HepG2 (cell line): Measurements from ENCODE around the gene GLUD1. TPM values are rescaled to one million over a fixed set of nuclear protein-coding genes. Genes with fewer than 3 reads are reported as not detected.

ENCODE experiments used
- ATAC-seq: fragments of 200-7000 bp; cut with Tn5 transposase; 3 replicates; pipeline ENCODE4 v1.9.1; 2020; ENCODE audit warnings: mild to moderate bottlenecking, moderate library complexity
- BruUV-seq: library from RNA; stranded (reverse); fragments of 400-500 nt; replicated peaks from 2 replicates; lab custom pipeline; 2021; lab: Mats Ljungman, UMichigan
- CTCF ChIA-PET: fragments of 300-600 bp; formaldehyde crosslinking; extraction: SDS; loops from one replicate; lab custom pipeline; 2021; ENCODE audit warnings: low total read pairs, inconsistent platforms, low intra/inter-chr PET ratio; lab: Yijun Ruan, JAX
- POLR2A ChIA-PET: fragments of 350-600 bp; sonication (Branson Sonifier 250); formaldehyde crosslinking; loops from one replicate; lab custom pipeline; 2020; ENCODE audit warnings: antibody characterized with exemption, inconsistent platforms; lab: Yijun Ruan, JAX
- DNase-seq: peaks from one replicate; pipeline ENCODE4 v3.0.0-alpha.2; 2015; ENCODE audit warnings: low spot score
- FAIRE-seq: peaks from 3 replicates; lab custom pipeline; 2011; peaks lifted over from hg19 to GRCh38; lab: Jason Lieb, UNC
- H2AFZ ChIP-seq: one replicate; pipeline ENCODE4 v1.6.1; 2011; ENCODE audit warnings: low read length, inconsistent platforms
- H3K27ac ChIP-seq: fragments of 300-600 bp; 3 replicates; pipeline ENCODE4 v1.8.0; 2011; ENCODE audit warnings: mixed run types, mild to moderate bottlenecking, mixed read lengths, low read length, inconsistent platforms; ENCODE audit not compliant: insufficient read depth; ENCODE audit errors: extremely low read length
- H3K27me3 ChIP-seq, 2 experiments: fragments of 200-600 bp in 1 of 2; 2 replicates in 1 of 2; 3 replicates in 1 of 2; pipeline versions ENCODE4 v1.6.0 to v1.8.0; 2011; ENCODE audit warnings: low read length in 2 of 2, mild to moderate bottlenecking in 2 of 2, moderate library complexity in 2 of 2, inconsistent platforms in 1 of 2; ENCODE audit not compliant: insufficient read depth in 2 of 2, control insufficient read depth in 1 of 2
- H3K36me3 ChIP-seq, 2 experiments: fragments of 200-600 bp in 1 of 2; replicated peaks in 1 of 2; 2 replicates in 1 of 2; 3 replicates in 1 of 2; pipeline versions ENCODE4 v1.5.1 to v1.8.0; 2011; ENCODE audit warnings: low read length in 2 of 2, inconsistent platforms in 1 of 2; ENCODE audit not compliant: insufficient read depth in 2 of 2, control insufficient read depth in 1 of 2
- H3K4me1 ChIP-seq: 2 replicates; pipeline ENCODE4 v1.5.1; 2012; ENCODE audit warnings: low read length, inconsistent platforms; ENCODE audit not compliant: insufficient read depth
- H3K4me2 ChIP-seq: 2 replicates; pipeline ENCODE4 v1.6.0; 2011; ENCODE audit warnings: low read depth, low read length, inconsistent platforms
- H3K4me3 ChIP-seq, 3 experiments: fragments of 200-600 bp in 1 of 3; sonication (generic), shearing (Covaris generic) in 1 of 3; replicated peaks in 1 of 3; 2 replicates each; pipeline ENCODE4 v1.5.1; 2011 to 2016; ENCODE audit warnings: low read length in 3 of 3, inconsistent platforms in 2 of 3, low read depth in 2 of 3, mild to moderate bottlenecking in 2 of 3, control low read depth in 1 of 3, mixed read lengths in 1 of 3; ENCODE audit not compliant: insufficient read depth in 1 of 3
- H3K79me2 ChIP-seq: one replicate; pipeline ENCODE4 v1.6.1; 2011; ENCODE audit warnings: low read length, inconsistent platforms; ENCODE audit not compliant: insufficient read depth
- H3K9ac ChIP-seq: 2 replicates; pipeline ENCODE4 v1.6.0; 2011; ENCODE audit warnings: mild to moderate bottlenecking, low read depth, low read length, inconsistent platforms; ENCODE audit not compliant: insufficient read depth
- H3K9me3 ChIP-seq: 2 replicates; pipeline ENCODE4 v1.5.1; 2012; ENCODE audit warnings: mild to moderate bottlenecking, low read length
- H4K20me1 ChIP-seq: 2 replicates; pipeline ENCODE4 v1.6.0; 2011; ENCODE audit warnings: inconsistent platforms, mild to moderate bottlenecking, low read length, moderate library complexity; ENCODE audit not compliant: insufficient read depth
- CHD2 ChIP-seq: IDR thresholded peaks from 2 replicates; pipeline ENCODE4 v1.6.1; 2011; ENCODE audit warnings: low read depth, low read length, improper control_type of control experiment
- DMTF1 ChIP-seq: sonication (generic); formaldehyde crosslinking; IDR thresholded peaks from 2 replicates; pipeline ENCODE4 v1.4.0; 2020; ENCODE audit warnings: mild to moderate bottlenecking, missing genetic modification reagents
- DNMT1 ChIP-seq: sonication (generic); formaldehyde crosslinking; IDR thresholded peaks from 2 replicates; pipeline ENCODE4 v1.5.1; 2020; ENCODE audit warnings: mild to moderate bottlenecking, missing genetic modification reagents
- FOXO1 ChIP-seq: sonication (generic); formaldehyde crosslinking; IDR thresholded peaks from 2 replicates; pipeline ENCODE4 v1.4.0; 2020; ENCODE audit warnings: missing genetic modification reagents
- MEF2D ChIP-seq: sonication (generic); formaldehyde crosslinking; IDR thresholded peaks from 2 replicates; pipeline ENCODE4 v1.5.1; 2020; ENCODE audit warnings: mild to moderate bottlenecking, missing genetic modification reagents
- MYPOP ChIP-seq: sonication (generic); formaldehyde crosslinking; IDR thresholded peaks from 2 replicates; pipeline ENCODE4 v1.8.1; 2023; ENCODE audit warnings: mild to moderate bottlenecking, moderate library complexity, missing genetic modification reagents
- NFAT5 ChIP-seq: sonication (generic); formaldehyde crosslinking; IDR thresholded peaks from 2 replicates; pipeline ENCODE4 v1.4.0; 2020; ENCODE audit warnings: missing genetic modification reagents
- TEAD3 ChIP-seq: optimal IDR thresholded peaks from 2 replicates; pipeline ENCODE3; 2016; ENCODE audit warnings: borderline replicate concordance
- ZFP37 ChIP-seq: sonication (generic); formaldehyde crosslinking; IDR thresholded peaks from 2 replicates; pipeline ENCODE4 v1.4.0; 2020; ENCODE audit warnings: missing genetic modification reagents, borderline replicate concordance
- ZNF180 ChIP-seq: sonication (generic); formaldehyde crosslinking; IDR thresholded peaks from 2 replicates; pipeline ENCODE4 v1.4.0; 2020; ENCODE audit warnings: low read depth, missing genetic modification reagents, borderline replicate concordance
- ZNF710 ChIP-seq: sonication (generic); formaldehyde crosslinking; IDR thresholded peaks from 2 replicates; pipeline ENCODE4 v1.5.0; 2020; ENCODE audit warnings: mild to moderate bottlenecking, missing genetic modification reagents, borderline replicate concordance
- ZNF724P ChIP-seq: sonication (generic); formaldehyde crosslinking; IDR thresholded peaks from 2 replicates; pipeline ENCODE4 v1.8.0; 2022; ENCODE audit warnings: missing genetic modification reagents, borderline replicate concordance
- ZNF777 ChIP-seq: sonication (generic); formaldehyde crosslinking; IDR thresholded peaks from 2 replicates; pipeline ENCODE4 v1.4.0; 2020; ENCODE audit warnings: missing genetic modification reagents
- WGBS: methylation state at CpG from one replicate; pipeline ENCODE4 v1.1.6; 2017; ENCODE audit warnings: low lambda C conversion rate; 5-methylcytosine and 5-hydroxymethylcytosine counted together
- in situ Hi-C: cut with HindIII; loops from 2 replicates; pipeline ENCODE4 v1.10.0; 2017; ENCODE audit warnings: low pct_unique_long_range_greater_than_20kb; ENCODE audit not compliant: extremely low pct_ligation_motif_present
- intact Hi-C: fragments of 100-400 bp; cut with micrococcal nuclease; formaldehyde crosslinking; loops from one replicate; pipeline ENCODE4 v1.10.0; 2022; ENCODE audit not compliant: unreplicated experiment
- polyA plus RNA-seq, 8 experiments: library from polyadenylated mRNA; depleted of rRNA in 3 of 8; stranded (reverse) in 7 of 8; unstranded in 1 of 8; fragments of >200 nt; fragmentation: Illumina TruSeq in 4 of 8; extraction: Trizol in 4 of 8; gene quantifications; 2 replicates each; pipeline versions ENCODE4 v1.2.1 to v1.2.3, GENCODE V29; 2011 to 2016; ENCODE audit warnings: low read depth in 4 of 8, missing spikeins in 1 of 8, mixed read lengths in 1 of 8; ENCODE audit not compliant: insufficient read depth in 1 of 8
- total RNA-seq, 5 experiments: library from RNA; depleted of rRNA; stranded (reverse); fragments of >200 nt; fragmentation: Illumina TruSeq; extraction: Trizol; gene quantifications; 2 replicates each; pipeline ENCODE4 v1.2.3, GENCODE V29; 2016; ENCODE audit warnings: low read depth in 1 of 5

Gene GLUD1
- total and polyA plus RNA-seq, 2 of the 13 experiments (the other 11 are each of a cell fraction or from before 2014, with no cell fraction given): 301 to 798 TPM

- TF ChIP-seq MYPOP (CRISPR knock-in tag) (peak; percentile 34; the same call in 1 of the 2 replicates), FOXO1 (CRISPR knock-in tag) (peak; percentile 48; the same call in 1 of the 2 replicates), ZNF180 (no peak)
These were observed 2.2 kb downstream of the GLUD1 start (continued) for GRCh38 chr10:87092376-87092860.

- H3K9me3 ChIP-seq: no peaks in the 10 kb centered on the region
- peaks cover 88% of the 10 kb centered on the region for H3K79me2 ChIP-seq
- peaks cover 56% of the 10 kb centered on the region for H3K4me1 ChIP-seq
- POLR2A ChIA-PET: no interaction called here
- H3K27ac ChIP-seq: peak overlapping the region; percentile 2
- DNase-seq (no peak), FAIRE-seq (no peak), ATAC-seq (no peak)
- BruUV-seq: no TSS peak
- H3K4me3 ChIP-seq: peak overlapping the region; percentile 78 to 91 (median 90); a peak in 5 of 6 replicates
- no peak overlapping the region for H2AFZ ChIP-seq
- peaks cover 2 to 27% of the 10 kb centered on the region in 2 experiments for H3K36me3 ChIP-seq
- peaks cover 59% of the 10 kb centered on the region for H4K20me1 ChIP-seq
- 38% methylated on average over 4 of the region's 4 CpGs for WGBS
- intact Hi-C loops: no loop called here
- in situ Hi-C loops: no loop called here
- peak overlapping the region; percentile 83 for H3K9ac ChIP-seq
- no peaks in the 10 kb centered on the region; a peak in 1 of 5 replicates for H3K27me3 ChIP-seq
- H3K4me2 ChIP-seq: peak overlapping the region; percentile 84
- CTCF ChIA-PET: no interaction called here
- TF ChIP-seq CHD2 (no peak), TEAD3 (CRISPR knock-in tag) (no peak), ZNF724P (CRISPR knock-in tag) (no peak), ZNF710 (CRISPR knock-in tag) (no peak), ZFP37 (CRISPR knock-in tag) (no peak), DMTF1 (CRISPR knock-in tag) (no peak), ZNF777 (no peak), DNMT1 (CRISPR knock-in tag) (no peak), NFAT5 (CRISPR knock-in tag) (no peak), MEF2D (CRISPR knock-in tag) (no peak)
These were observed 3.9 kb downstream of the GLUD1 start for GRCh38 chr10:87090779-87091178.
